ENCODE data around the gene CCR7.

Gene CCR7

GRCh38 chr17:40533896-40534295, 31.4 kb downstream of the CCR7 start:
- no peak for DNase-seq

- no peak for DNase-seq
Observed at GRCh38 chr17:40532520-40533253, 32.6 kb downstream of the CCR7 start.

- peak; percentile 75 for DNase-seq
Observed at GRCh38 chr17:40531051-40531991, 34.0 kb downstream of the CCR7 start.

- DNase-seq: no peak
Observed at GRCh38 chr17:40530531-40530994, 34.7 kb downstream of the CCR7 start.

GRCh38 chr17:40529991-40530390, 35.3 kb downstream of the CCR7 start:
- DNase-seq: no peak

- DNase-seq: no peak
Observed at GRCh38 chr17:40528692-40529417, 36.4 kb downstream of the CCR7 start.

- DNase-seq: no peak
Observed at GRCh38 chr17:40526668-40527067, 38.6 kb downstream of the CCR7 start.

GRCh38 chr17:40525294-40525693, 40.0 kb downstream of the CCR7 start:
- DNase-seq: no peak

GRCh38 chr17:40524243-40524965, 40.9 kb downstream of the CCR7 start:
- DNase-seq: no peak

GRCh38 chr17:40522961-40523310, 42.3 kb downstream of the CCR7 start:
- no peak for DNase-seq

GRCh38 chr17:40522250-40522960, 42.9 kb downstream of the CCR7 start:
- no peak for DNase-seq

GRCh38 chr17:40520991-40521453, 44.2 kb downstream of the CCR7 start:
- DNase-seq: no peak

- DNase-seq: no peak
Observed at GRCh38 chr17:40519089-40519775, 46.0 kb downstream of the CCR7 start.

- no peak for DNase-seq
Observed at GRCh38 chr17:40518401-40519088, 46.7 kb downstream of the CCR7 start.

- no peak for DNase-seq
Observed at GRCh38 chr17:40517981-40518380, 47.3 kb downstream of the CCR7 start.

- DNase-seq: no peak
Observed at GRCh38 chr17:40517286-40517662, 48.0 kb downstream of the CCR7 start.

- DNase-seq: no peak
Observed at GRCh38 chr17:40516581-40517285, 48.5 kb downstream of the CCR7 start.

- DNase-seq: no peak
Observed at GRCh38 chr17:40515491-40516041, 49.7 kb downstream of the CCR7 start.

GRCh38 chr17:40515011-40515410, 50.3 kb downstream of the CCR7 start:
- DNase-seq: no peak
